ENCODE measurements around the gene EMCN. TPM values are rescaled to one million over a fixed set of nuclear protein-coding genes. Genes with fewer than 3 reads are reported as not detected.
A peak's percentile ranks its signal among the peaks of the same experiment; 100 is the strongest.

The EMCN gene
- total and polyA plus RNA-seq, 9 of the 15 experiments (the other 6 are each of a cell fraction or from before 2014, with no cell fraction given): not detected

- in situ Hi-C loops (cut with MboI): no loop called here
- no peak overlapping the region for H3K27ac ChIP-seq (ENCODE audit: extremely low read depth, low read depth, low read length)
- H3K4me2 ChIP-seq (ENCODE audit: insufficient read depth, low read length): no peak overlapping the region
- no peak for ATAC-seq
- POLR2A ChIA-PET: no interaction called here
- no peaks in the 10 kb centered on the region for H3K36me3 ChIP-seq (ENCODE audit: control insufficient read depth, insufficient read depth, low read length)
- no TSS peak for BruUV-seq (replicated peaks)
- H3K4me3 ChIP-seq: no peak overlapping the region
- no peak for FAIRE-seq
- TF ChIP-seq CGGBP1 (CRISPR knock-in tag; IDR thresholded peaks at IDR 0.05) (no peak), TRIM28 (IDR thresholded peaks at IDR 0.05) (peak; percentile 37; the same call in 1 of the 2 replicates), CCNT2 (IDR thresholded peaks at IDR 0.05; ENCODE audit: borderline replicate concordance, extremely low read depth, insufficient read length, low read depth, low read length) (no peak), ZNF584 (CRISPR knock-in tag; IDR thresholded peaks at IDR 0.05; ENCODE audit: low read depth) (no peak), CHCHD3 (CRISPR knock-in tag; IDR thresholded peaks at IDR 0.05) (no peak), GABPA (tag; conservative IDR thresholded peaks at IDR 0.05; ENCODE audit: low read depth) (no peak), CBX2 (IDR thresholded peaks at IDR 0.05; ENCODE audit: insufficient read depth, low read length, poor library complexity, severe bottlenecking) (no peak), HDAC8 (tag; IDR thresholded peaks at IDR 0.05) (no peak)
- intact Hi-C loops (cut with micrococcal nuclease): no loop called here
- no peaks in the 10 kb centered on the region for H3K9me3 ChIP-seq (replicated peaks; ENCODE audit: control insufficient read depth, insufficient read depth, low read depth, low read length)
- no peaks in the 10 kb centered on the region for H3K79me2 ChIP-seq (ENCODE audit: control insufficient read depth, insufficient read depth, low read length)
- H2AFZ ChIP-seq (ENCODE audit: low read depth, low read length): no peak overlapping the region
- CTCF ChIA-PET (ENCODE audit: low intra/inter-chr PET ratio): no interaction called here
- DNase-seq (ENCODE audit: extremely low read depth in 1 of 4, low spot score in 3 of 4): no peak
- H4K20me1 ChIP-seq (replicated peaks; ENCODE audit: control insufficient read depth, insufficient read depth, low read length): no peaks in the 10 kb centered on the region
- no peak overlapping the region for H3K9ac ChIP-seq (ENCODE audit: insufficient read depth in 1 of 2, low read depth in 2 of 2, low read length in 2 of 2)
- no peaks in the 10 kb centered on the region for H3K4me1 ChIP-seq (replicated peaks in 1 of 2; ENCODE audit: control insufficient read depth in 2 of 2, insufficient read depth in 2 of 2, low read length in 2 of 2)
- H3K9me1 ChIP-seq (ENCODE audit: control insufficient read depth, insufficient read depth, low read length): no peaks in the 10 kb centered on the region
- H3K27me3 ChIP-seq (ENCODE audit: control insufficient read depth in 2 of 2, insufficient read depth in 2 of 2, low read length in 2 of 2): no peaks in the 10 kb centered on the region
Measured at GRCh38 chr4:100492129-100492528, 25.7 kb downstream of the EMCN start.

Measured in K562 (cell line).